Smooth muscle cell (in vitro differentiated cells): ENCODE results near the gene MEIS3. TPM values are rescaled to one million over a fixed set of nuclear protein-coding genes. Genes with fewer than 3 reads are reported as not detected.
A peak's percentile ranks its signal among the peaks of the same experiment; 100 is the strongest.

Experiments
- DNase-seq: peaks from one replicate; lab custom pipeline; 2025; ENCODE audit not compliant: unreplicated experiment; lab: John Stamatoyannopoulos, UW
- H2AFZ ChIP-seq: fragments of 200-600 bp; sonication (generic); 2 replicates; pipeline ENCODE4 v1.6.0; 2016; ENCODE audit warnings: antibody characterized with exemption, low read depth, mild to moderate bottlenecking
- H3F3A ChIP-seq: fragments of 200-600 bp; sonication (generic); 2 replicates; pipeline ENCODE4 v1.6.0; 2017; ENCODE audit warnings: antibody characterized with exemption, low read depth
- H3K27ac ChIP-seq: fragments of 200-600 bp; sonication (generic); 2 replicates; pipeline ENCODE4 v1.5.1; 2016; ENCODE audit warnings: low read depth, mild to moderate bottlenecking
- H3K27me3 ChIP-seq: fragments of 200-600 bp; sonication (generic); 2 replicates; pipeline ENCODE4 v1.6.1; 2016; ENCODE audit warnings: low read depth, mild to moderate bottlenecking
- H3K36me3 ChIP-seq: fragments of 200-600 bp; sonication (generic); 2 replicates; pipeline ENCODE4 v1.5.1; 2016; ENCODE audit warnings: low read depth
- H3K4me1 ChIP-seq: fragments of 200-600 bp; sonication (generic); 2 replicates; pipeline ENCODE4 v1.5.1; 2016; ENCODE audit warnings: low read depth
- H3K4me2 ChIP-seq: fragments of 200-600 bp; sonication (generic); 2 replicates; pipeline ENCODE4 v1.6.0; 2016; ENCODE audit warnings: mild to moderate bottlenecking
- H3K4me3 ChIP-seq: fragments of 200-600 bp; sonication (generic); 2 replicates; pipeline ENCODE4 v1.5.1; 2016; ENCODE audit warnings: mild to moderate bottlenecking
- H3K79me2 ChIP-seq: fragments of 200-600 bp; sonication (generic); 2 replicates; pipeline ENCODE4 v1.6.0; 2016; ENCODE audit warnings: low read depth, mild to moderate bottlenecking
- H3K9ac ChIP-seq: fragments of 200-600 bp; sonication (generic); 2 replicates; pipeline ENCODE4 v1.6.0; 2016; ENCODE audit warnings: low read depth
- H3K9me3 ChIP-seq: fragments of 200-600 bp; sonication (generic); replicated peaks from 2 replicates; pipeline ENCODE4 v1.5.1; 2016; ENCODE audit warnings: low read depth
- H4K20me1 ChIP-seq: fragments of 200-600 bp; sonication (generic); 2 replicates; pipeline ENCODE4 v1.6.0; 2016; ENCODE audit warnings: low read depth
- CTCF ChIP-seq: fragments of 200-600 bp; sonication (generic); IDR thresholded peaks from 2 replicates; pipeline ENCODE4 v1.5.1; 2017; ENCODE audit warnings: borderline replicate concordance, mild to moderate bottlenecking, antibody characterized with exemption; ENCODE audit not compliant: insufficient read depth, poor library complexity, severe bottlenecking
- whole genome bisulfite sequencing: methylation state at CpG from one replicate; pipeline ENCODE4 v1.1.7; 2016; ENCODE audit warnings: low lambda C conversion rate; 5-methylcytosine and 5-hydroxymethylcytosine counted together
- polyA plus RNA-seq: library from polyadenylated mRNA; unstranded; fragments of >200 nt; fragmentation: Nextera tagmentation; extraction: Ambion mirVana; gene quantifications from 2 replicates; pipeline ENCODE4 v1.2.1, GENCODE V29; 2016
- total RNA-seq: library from RNA; depleted of rRNA; stranded (reverse); fragments of >200 nt; gene quantifications from 2 replicates; pipeline ENCODE4 v1.2.3, GENCODE V29; 2014

Gene MEIS3
- total and polyA plus RNA-seq, 2 experiments from 2014 or later, result 59.0 to 141 TPM

GRCh38 chr19:47447470-47448359 lies 28.4 kb upstream of the MEIS3 start:
- TF ChIP-seq CTCF, result no peak
- H2AFZ ChIP-seq, result no peak overlapping the region
- H3K27me3 ChIP-seq, result peaks cover 80% of the 10 kb centered on the region
- no peaks in the 10 kb centered on the region for H3K36me3 ChIP-seq
- peak overlapping the region; percentile 26 for H3K4me3 ChIP-seq
- no peaks in the 10 kb centered on the region for H3K9me3 ChIP-seq
- H3K4me2 ChIP-seq, result peak overlapping the region; percentile 80
- H3F3A ChIP-seq, result no peaks in the 10 kb centered on the region
- no peaks in the 10 kb centered on the region for H4K20me1 ChIP-seq
- no peaks in the 10 kb centered on the region for H3K79me2 ChIP-seq
- DNase-seq, result peak; percentile 6
- H3K9ac ChIP-seq, result no peak overlapping the region
- 7% methylated on average over 75 of the region's 95 CpGs for WGBS
- no peak overlapping the region for H3K27ac ChIP-seq
- H3K4me1 ChIP-seq, result no peaks in the 10 kb centered on the region

- Histone ChIP-seq H3K4me3 (no peak overlapping the region), H3K36me3 (no peaks in the 10 kb centered on the region), H4K20me1 (no peaks in the 10 kb centered on the region), H3K9me3 (no peaks in the 10 kb centered on the region), H3K27me3 (peaks cover 80% of the 10 kb centered on the region), H3K79me2 (no peaks in the 10 kb centered on the region), H3K4me2 (peak overlapping the region; percentile 80), H2AFZ (no peak overlapping the region), H3K4me1 (no peaks in the 10 kb centered on the region), H3K9ac (no peak overlapping the region), H3K27ac (no peak overlapping the region), H3F3A (no peaks in the 10 kb centered on the region)
- 23% methylated on average over 13 of the region's 28 CpGs for WGBS
- no peak for DNase-seq
- no peak for TF ChIP-seq CTCF
Observed at GRCh38 chr19:47446534-47447469, 27.5 kb upstream of the MEIS3 start.

GRCh38 chr19:47445937-47446402 lies 26.6 kb upstream of the MEIS3 start:
- Histone ChIP-seq H3K4me2 (no peak overlapping the region), H3K9me3 (no peaks in the 10 kb centered on the region), H3K36me3 (no peaks in the 10 kb centered on the region), H3K79me2 (no peaks in the 10 kb centered on the region), H3K27me3 (peaks cover 73% of the 10 kb centered on the region), H4K20me1 (no peaks in the 10 kb centered on the region), H3K9ac (no peak overlapping the region), H3K4me1 (no peaks in the 10 kb centered on the region), H3K4me3 (no peak overlapping the region), H3F3A (no peaks in the 10 kb centered on the region), H2AFZ (no peak overlapping the region), H3K27ac (no peak overlapping the region)
- WGBS, result 18% methylated on average over 7 of the region's 22 CpGs
- DNase-seq, result no peak
- no peak for TF ChIP-seq CTCF
